Measurements from ENCODE around the gene IRF2BPL. TPM values are rescaled to one million over a fixed set of nuclear protein-coding genes. Genes with fewer than 3 reads are reported as not detected.

The IRF2BPL gene
- total RNA-seq, 1 experiment from 2014 or later: 83.3 TPM

DNA sequence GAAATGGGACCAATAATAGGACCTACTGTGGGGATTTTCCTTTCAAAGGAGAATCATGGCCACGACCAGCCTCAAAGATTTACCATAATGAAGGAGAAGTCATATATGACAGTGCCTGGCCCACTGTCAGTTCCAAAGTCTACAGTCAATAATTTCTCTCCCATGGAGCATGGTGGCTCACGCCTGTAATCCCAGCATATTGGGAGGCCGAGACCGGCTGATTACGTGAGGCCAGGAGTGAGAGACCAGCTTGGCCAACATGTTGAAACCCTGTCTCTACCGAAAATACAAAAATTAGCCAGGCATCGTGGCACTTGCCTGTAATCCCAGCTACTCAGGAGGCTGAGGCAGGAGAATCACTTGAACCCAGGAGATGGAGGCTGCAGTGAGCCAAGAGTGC is 13.8 kb downstream of the IRF2BPL start:
- CTCF ChIA-PET: no interaction called here

DNA sequence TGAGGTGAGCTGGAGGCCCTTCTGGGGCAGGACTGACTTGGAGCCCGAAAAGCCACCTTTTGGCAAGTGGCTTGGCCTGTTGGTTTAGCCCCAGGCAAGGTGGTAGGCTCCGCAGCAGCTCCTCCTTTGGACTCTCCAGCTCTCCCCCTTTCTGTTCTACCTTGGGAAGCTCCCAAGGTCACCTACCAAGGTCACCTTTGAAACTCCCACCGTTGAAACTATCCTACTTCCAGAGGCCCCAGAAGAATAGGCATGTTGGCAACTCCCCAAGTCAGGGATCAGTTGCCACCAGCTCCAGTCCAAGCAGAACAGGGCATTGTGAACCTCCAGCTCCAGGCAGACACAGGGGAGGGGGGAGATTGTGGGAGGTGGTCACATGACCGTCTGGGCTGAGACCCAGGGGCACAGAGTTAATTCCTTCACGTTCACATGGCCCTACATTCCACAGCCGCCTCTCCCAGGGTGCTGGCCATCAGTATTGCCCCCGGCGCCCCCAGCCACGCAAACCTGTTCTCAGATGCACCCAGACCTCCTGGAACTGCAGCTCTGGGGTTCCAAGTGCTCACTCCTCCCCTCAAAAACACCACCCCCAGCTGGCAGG is 14.4 kb downstream of the IRF2BPL start:
- ATAC-seq: no peak
- BruUV-seq (replicated peaks): no TSS peak
- no peak for DNase-seq (ENCODE audit: low read depth, low spot score)
- Histone ChIP-seq H3K27me3 (ENCODE audit: control insufficient read depth, insufficient read depth, low read length) (no peaks in the 10 kb centered on the region), H3K4me3 (ENCODE audit: low read depth in 2 of 2, low read length in 2 of 2) (no peak overlapping the region), H3K9me3 (ENCODE audit: control insufficient read depth, insufficient read depth, low read depth, low read length) (no peaks in the 10 kb centered on the region), H3K36me3 (ENCODE audit: control insufficient read depth, insufficient read depth, low read length) (no peaks in the 10 kb centered on the region), H3K4me1 (ENCODE audit: control insufficient read depth, insufficient read depth, low read length) (no peaks in the 10 kb centered on the region; the same call in 1 of the 2 replicates), H3K27ac (ENCODE audit: low read length) (peak overlapping the region; percentile 45; the same call in 1 of the 2 replicates)
- TF ChIP-seq, protein P1, sequence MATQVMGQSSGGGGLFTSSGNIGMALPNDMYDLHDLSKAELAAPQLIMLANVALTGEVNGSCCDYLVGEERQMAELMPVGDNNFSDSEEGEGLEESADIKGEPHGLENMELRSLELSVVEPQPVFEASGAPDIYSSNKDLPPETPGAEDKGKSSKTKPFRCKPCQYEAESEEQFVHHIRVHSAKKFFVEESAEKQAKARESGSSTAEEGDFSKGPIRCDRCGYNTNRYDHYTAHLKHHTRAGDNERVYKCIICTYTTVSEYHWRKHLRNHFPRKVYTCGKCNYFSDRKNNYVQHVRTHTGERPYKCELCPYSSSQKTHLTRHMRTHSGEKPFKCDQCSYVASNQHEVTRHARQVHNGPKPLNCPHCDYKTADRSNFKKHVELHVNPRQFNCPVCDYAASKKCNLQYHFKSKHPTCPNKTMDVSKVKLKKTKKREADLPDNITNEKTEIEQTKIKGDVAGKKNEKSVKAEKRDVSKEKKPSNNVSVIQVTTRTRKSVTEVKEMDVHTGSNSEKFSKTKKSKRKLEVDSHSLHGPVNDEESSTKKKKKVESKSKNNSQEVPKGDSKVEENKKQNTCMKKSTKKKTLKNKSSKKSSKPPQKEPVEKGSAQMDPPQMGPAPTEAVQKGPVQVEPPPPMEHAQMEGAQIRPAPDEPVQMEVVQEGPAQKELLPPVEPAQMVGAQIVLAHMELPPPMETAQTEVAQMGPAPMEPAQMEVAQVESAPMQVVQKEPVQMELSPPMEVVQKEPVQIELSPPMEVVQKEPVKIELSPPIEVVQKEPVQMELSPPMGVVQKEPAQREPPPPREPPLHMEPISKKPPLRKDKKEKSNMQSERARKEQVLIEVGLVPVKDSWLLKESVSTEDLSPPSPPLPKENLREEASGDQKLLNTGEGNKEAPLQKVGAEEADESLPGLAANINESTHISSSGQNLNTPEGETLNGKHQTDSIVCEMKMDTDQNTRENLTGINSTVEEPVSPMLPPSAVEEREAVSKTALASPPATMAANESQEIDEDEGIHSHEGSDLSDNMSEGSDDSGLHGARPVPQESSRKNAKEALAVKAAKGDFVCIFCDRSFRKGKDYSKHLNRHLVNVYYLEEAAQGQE (IDR thresholded peaks at IDR 0.05; ENCODE audit: insufficient read depth in 1 of 2, low read depth in 2 of 2, low read length in 1 of 2): no peak
- no peak for TF ChIP-seq SIN3A (IDR thresholded peaks at IDR 0.05; ENCODE audit: borderline replicate concordance, insufficient read depth, low read depth, low read length)
- no peak for TF ChIP-seq POLR2AphosphoS5 (IDR thresholded peaks at IDR 0.05; ENCODE audit: low read depth, low read length)
- no peak for TF ChIP-seq TCF7L2 (IDR thresholded peaks at IDR 0.05; ENCODE audit: low read depth, low read length)
- TF ChIP-seq, protein P2, sequence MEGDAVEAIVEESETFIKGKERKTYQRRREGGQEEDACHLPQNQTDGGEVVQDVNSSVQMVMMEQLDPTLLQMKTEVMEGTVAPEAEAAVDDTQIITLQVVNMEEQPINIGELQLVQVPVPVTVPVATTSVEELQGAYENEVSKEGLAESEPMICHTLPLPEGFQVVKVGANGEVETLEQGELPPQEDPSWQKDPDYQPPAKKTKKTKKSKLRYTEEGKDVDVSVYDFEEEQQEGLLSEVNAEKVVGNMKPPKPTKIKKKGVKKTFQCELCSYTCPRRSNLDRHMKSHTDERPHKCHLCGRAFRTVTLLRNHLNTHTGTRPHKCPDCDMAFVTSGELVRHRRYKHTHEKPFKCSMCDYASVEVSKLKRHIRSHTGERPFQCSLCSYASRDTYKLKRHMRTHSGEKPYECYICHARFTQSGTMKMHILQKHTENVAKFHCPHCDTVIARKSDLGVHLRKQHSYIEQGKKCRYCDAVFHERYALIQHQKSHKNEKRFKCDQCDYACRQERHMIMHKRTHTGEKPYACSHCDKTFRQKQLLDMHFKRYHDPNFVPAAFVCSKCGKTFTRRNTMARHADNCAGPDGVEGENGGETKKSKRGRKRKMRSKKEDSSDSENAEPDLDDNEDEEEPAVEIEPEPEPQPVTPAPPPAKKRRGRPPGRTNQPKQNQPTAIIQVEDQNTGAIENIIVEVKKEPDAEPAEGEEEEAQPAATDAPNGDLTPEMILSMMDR (IDR thresholded peaks at IDR 0.05): no peak
- ChIA-PET POLR2A (interaction anchor here (0.6 kb wide), 1 partner anchor 63 kb away, joined by 3 read pairs; no protein-coding TSS in a partner anchor), CTCF (no interaction called here)
- intact Hi-C loops (cut with micrococcal nuclease; ENCODE audit: unreplicated experiment): no loop called here
- in situ Hi-C loops (cut with HindIII; ENCODE audit: low pct_unique_long_range_greater_than_20kb, low sequenced_read_pairs): no loop called here

More for the DNA sequence above, 13.8 kb downstream of the IRF2BPL start:
- ATAC-seq: no peak
- no peaks in the 10 kb centered on the region for H3K9me3 ChIP-seq (ENCODE audit: control insufficient read depth, insufficient read depth, low read depth, low read length)
- no peak overlapping the region for H3K4me3 ChIP-seq (ENCODE audit: low read depth in 2 of 2, low read length in 2 of 2)
- H3K36me3 ChIP-seq (ENCODE audit: control insufficient read depth, insufficient read depth, low read length): no peaks in the 10 kb centered on the region
- POLR2A ChIA-PET: interaction anchor here (0.6 kb wide), 1 partner anchor 1963 kb away, joined by 8 read pairs; no protein-coding TSS in a partner anchor
- DNase-seq (ENCODE audit: low read depth, low spot score): no peak
- peak overlapping the region; percentile 45; the same call in 1 of the 2 replicates for H3K27ac ChIP-seq (ENCODE audit: low read length)
- TF ChIP-seq, protein P1 (IDR thresholded peaks at IDR 0.05; ENCODE audit: insufficient read depth in 1 of 2, low read depth in 2 of 2, low read length in 1 of 2): no peak
- TF ChIP-seq TCF7L2 (IDR thresholded peaks at IDR 0.05; ENCODE audit: low read depth, low read length) (no peak), SIN3A (IDR thresholded peaks at IDR 0.05; ENCODE audit: borderline replicate concordance, insufficient read depth, low read depth, low read length) (no peak), POLR2AphosphoS5 (IDR thresholded peaks at IDR 0.05; ENCODE audit: low read depth, low read length) (no peak)
- TF ChIP-seq, protein P2 (IDR thresholded peaks at IDR 0.05): no peak
- H3K27me3 ChIP-seq (ENCODE audit: control insufficient read depth, insufficient read depth, low read length): no peaks in the 10 kb centered on the region
- no peaks in the 10 kb centered on the region; the same call in 1 of the 2 replicates for H3K4me1 ChIP-seq (ENCODE audit: control insufficient read depth, insufficient read depth, low read length)
- intact Hi-C loops (cut with micrococcal nuclease; ENCODE audit: unreplicated experiment) (no loop called here), in situ Hi-C loops (cut with HindIII; ENCODE audit: low pct_unique_long_range_greater_than_20kb, low sequenced_read_pairs) (no loop called here)
- BruUV-seq (replicated peaks): no TSS peak

Measured in Panc1 (cell line).